ENCODE data around the gene FAM237A. TPM values are rescaled to one million over a fixed set of nuclear protein-coding genes. Genes with fewer than 3 reads are reported as not detected.

Gene FAM237A
- total RNA-seq, 1 experiment from 2014 or later, result not detected

DNA sequence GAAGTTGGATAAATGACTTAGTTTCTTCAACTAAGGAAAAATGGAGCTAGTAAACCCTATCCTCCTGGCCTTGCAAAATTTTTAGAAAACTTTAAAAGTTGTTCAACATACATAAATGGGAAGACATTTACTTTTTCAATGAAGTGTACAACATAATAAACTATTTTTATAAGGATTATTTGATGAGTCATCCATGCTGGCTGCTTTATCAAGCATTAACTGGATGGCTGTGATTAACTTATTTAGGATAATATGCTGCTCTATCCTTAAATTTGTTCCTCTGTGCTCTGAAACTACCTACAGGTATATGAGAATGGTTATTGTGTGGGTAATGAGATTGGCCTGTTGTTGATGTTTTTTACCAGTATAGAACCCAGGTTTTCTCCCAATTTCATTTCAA, 54.6 kb downstream of the FAM237A start:
- POLR2A ChIA-PET, result no interaction called here
- no peaks in the 10 kb centered on the region for H4K20me1 ChIP-seq (ENCODE audit: insufficient read depth)
- H3K27me3 ChIP-seq (ENCODE audit: insufficient read depth, low read length), result no peaks in the 10 kb centered on the region

More for the DNA sequence above, 54.6 kb downstream of the FAM237A start:
- Histone ChIP-seq H3K9me3 (ENCODE audit: control insufficient read depth in 1 of 2, insufficient read depth in 1 of 2, low read depth in 1 of 2, low read length in 2 of 2) (no peaks in the 10 kb centered on the region), H3K79me2 (ENCODE audit: insufficient read depth, low read length) (no peaks in the 10 kb centered on the region), H3K27ac (ENCODE audit: low read depth, low read length) (no peak overlapping the region), H3K4me3 (replicated peaks in 1 of 2; ENCODE audit: low read depth in 1 of 2, low read length in 2 of 2) (no peak overlapping the region), H3K9ac (ENCODE audit: low read length) (no peak overlapping the region), H3K36me3 (ENCODE audit: control insufficient read depth in 1 of 2, insufficient read depth in 2 of 2, low read length in 2 of 2) (no peaks in the 10 kb centered on the region), H3K4me2 (ENCODE audit: low read length) (no peak overlapping the region), H3K4me1 (ENCODE audit: control insufficient read depth in 1 of 2, insufficient read depth in 2 of 2, low read length in 2 of 2) (no peaks in the 10 kb centered on the region), H3K9me2 (ENCODE audit: insufficient read depth) (no peaks in the 10 kb centered on the region), H2AFZ (ENCODE audit: low read depth, low read length, poor library complexity, severe bottlenecking) (no peak overlapping the region)
- TF ChIP-seq SRF (IDR thresholded peaks at IDR 0.05; ENCODE audit: low read depth) (no peak), ELF1 (IDR thresholded peaks at IDR 0.05; ENCODE audit: borderline replicate concordance, low read depth) (no peak), TCF7L2 (IDR thresholded peaks at IDR 0.05; ENCODE audit: borderline replicate concordance, extremely low read depth, insufficient read depth, insufficient read length) (no peak), ZNF274 (IDR thresholded peaks at IDR 0.05; ENCODE audit: low read depth, low read length) (no peak), ZBTB33 (IDR thresholded peaks at IDR 0.05; ENCODE audit: extremely low read depth, insufficient replicate concordance, low read length) (no peak), CBX3 (IDR thresholded peaks at IDR 0.05; ENCODE audit: low read depth) (no peak), SIN3A (IDR thresholded peaks at IDR 0.05; ENCODE audit: low read depth) (no peak), POLR2A (IDR thresholded peaks at IDR 0.05; ENCODE audit: borderline replicate concordance, extremely low read depth, insufficient read depth, insufficient read length) (no peak), POLR2AphosphoS5 (IDR thresholded peaks at IDR 0.05; ENCODE audit: low read depth, low read length) (no peak), YY1 (IDR thresholded peaks at IDR 0.05; ENCODE audit: extremely low read depth, insufficient replicate concordance, low read depth, low read length) (no peak), CEBPB (IDR thresholded peaks at IDR 0.05; ENCODE audit: low read depth) (no peak), EZH2phosphoT487 (IDR thresholded peaks at IDR 0.05; ENCODE audit: borderline replicate concordance) (no peak)
- TF ChIP-seq, protein P1, sequence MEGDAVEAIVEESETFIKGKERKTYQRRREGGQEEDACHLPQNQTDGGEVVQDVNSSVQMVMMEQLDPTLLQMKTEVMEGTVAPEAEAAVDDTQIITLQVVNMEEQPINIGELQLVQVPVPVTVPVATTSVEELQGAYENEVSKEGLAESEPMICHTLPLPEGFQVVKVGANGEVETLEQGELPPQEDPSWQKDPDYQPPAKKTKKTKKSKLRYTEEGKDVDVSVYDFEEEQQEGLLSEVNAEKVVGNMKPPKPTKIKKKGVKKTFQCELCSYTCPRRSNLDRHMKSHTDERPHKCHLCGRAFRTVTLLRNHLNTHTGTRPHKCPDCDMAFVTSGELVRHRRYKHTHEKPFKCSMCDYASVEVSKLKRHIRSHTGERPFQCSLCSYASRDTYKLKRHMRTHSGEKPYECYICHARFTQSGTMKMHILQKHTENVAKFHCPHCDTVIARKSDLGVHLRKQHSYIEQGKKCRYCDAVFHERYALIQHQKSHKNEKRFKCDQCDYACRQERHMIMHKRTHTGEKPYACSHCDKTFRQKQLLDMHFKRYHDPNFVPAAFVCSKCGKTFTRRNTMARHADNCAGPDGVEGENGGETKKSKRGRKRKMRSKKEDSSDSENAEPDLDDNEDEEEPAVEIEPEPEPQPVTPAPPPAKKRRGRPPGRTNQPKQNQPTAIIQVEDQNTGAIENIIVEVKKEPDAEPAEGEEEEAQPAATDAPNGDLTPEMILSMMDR (IDR thresholded peaks at IDR 0.05 in 2 of 3, conservative IDR thresholded peaks at IDR 0.05 in 1 of 3; ENCODE audit: borderline replicate concordance in 1 of 3, insufficient read depth in 1 of 3, low read depth in 2 of 3, low read length in 2 of 3), result no peak
- TF ChIP-seq, protein P2, sequence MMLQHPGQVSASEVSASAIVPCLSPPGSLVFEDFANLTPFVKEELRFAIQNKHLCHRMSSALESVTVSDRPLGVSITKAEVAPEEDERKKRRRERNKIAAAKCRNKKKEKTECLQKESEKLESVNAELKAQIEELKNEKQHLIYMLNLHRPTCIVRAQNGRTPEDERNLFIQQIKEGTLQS (IDR thresholded peaks at IDR 0.05), result no peak
- DNase-seq (ENCODE audit: low read depth, low spot score), result no peak
- CTCF ChIA-PET, result no interaction called here
- BruUV-seq (replicated peaks), result no TSS peak
- ATAC-seq, result no peak
- RAD21 ChIA-PET (ENCODE audit: low non-redundant PET in 1 of 2, low total read pairs in 2 of 2, uncharacterized antibody in 2 of 2, unreplicated experiment in 2 of 2), result no interaction called here
- intact Hi-C loops (cut with micrococcal nuclease), result loop anchor here (10.0 kb wide), 1 partner anchor 1028 kb away; no protein-coding TSS in a partner anchor

Measured in HCT116 (cell line).